Psoas muscle (tissue), 8 donors: ENCODE data around the gene METRN. TPM values are rescaled to one million over a fixed set of nuclear protein-coding genes. Genes with fewer than 3 reads are reported as not detected.

Experiments
- ATAC-seq, 4 donors: fragments of 200-7000 bp; cut with Tn5 transposase; one replicate each; pipeline ENCODE4 v1.9.1; 2020; ENCODE audit warnings: moderate library complexity in 3 of 4, mild to moderate bottlenecking in 2 of 4
- DNase-seq, 2 donors: peaks; one replicate each; pipeline ENCODE4 v3.0.0-alpha.2; 2020
- H3K27ac ChIP-seq: fragments of 200-600 bp; one replicate; pipeline ENCODE4 v1.8.0; 2022
- H3K27me3 ChIP-seq, 3 donors: fragments of 200-600 bp in 1 of 3; one replicate each; pipeline versions ENCODE4 v1.6.1 to v1.8.0; 2013 to 2022; ENCODE audit warnings: low read length in 2 of 3, mild to moderate bottlenecking in 2 of 3, moderate library complexity in 1 of 3; ENCODE audit not compliant: insufficient read depth in 3 of 3
- H3K36me3 ChIP-seq, 2 donors: fragments of 200-600 bp in 1 of 2; one replicate each; pipeline versions ENCODE4 v1.6.1 to v1.8.0; 2013 to 2022; ENCODE audit warnings: low read depth in 1 of 2, mild to moderate bottlenecking in 1 of 2, moderate library complexity in 1 of 2; ENCODE audit not compliant: insufficient read depth in 1 of 2
- H3K4me1 ChIP-seq: fragments of 200-600 bp; one replicate; pipeline ENCODE4 v1.8.0; 2022
- H3K4me3 ChIP-seq: fragments of 200-600 bp; one replicate; pipeline ENCODE4 v1.8.0; 2022; ENCODE audit warnings: mild to moderate bottlenecking
- H3K9me3 ChIP-seq: fragments of 200-600 bp; one replicate; pipeline ENCODE4 v1.8.0; 2022
- WGBS, 3 donors: extraction: QIAGEN DNeasy Blood & Tissue Kit; methylation state at CpG; one replicate each; pipeline versions ENCODE4 v1.1.6 to v1.1.7; 2013; 5-methylcytosine and 5-hydroxymethylcytosine counted together
- intact Hi-C, 2 donors: fragments of 100-400 bp; cut with DNase I; formaldehyde crosslinking; loops; one replicate each; pipeline versions ENCODE4 v1.11.0 to v1.14.2; 2022
- polyA plus RNA-seq, 3 donors: library from polyadenylated mRNA; stranded (reverse); fragments of 200-250 nt; gene quantifications; one replicate each; pipeline ENCODE4 v1.2.3, GENCODE V29; 2013
- total RNA-seq, 4 donors: library from RNA; stranded (reverse); fragmentation: NEBNext Ultra II Directional in 2 of 4; extraction: Animal tissue kit (Norgen Biotek cat#: 25700) in 2 of 4; gene quantifications; one replicate each; pipeline versions ENCODE4 v1.2.1 to v1.2.4, GENCODE V29; 2021 to 2023
- TF ChIP-seq, protein P1 (sequence below): fragments of 200-600 bp; IDR thresholded peaks from one replicate; pipeline ENCODE4 v1.8.0; 2022; ENCODE audit warnings: antibody characterized with exemption
- donor health status: healthy with polysubstance abuse.
- donor health status: DM: no; HTN: no; CAD: no; lungs with moderate emphysema.
- donor health status: Bipolar disorder and iron deficiency.
- donor health status: healthy.
- donor health status: DM: yes; HTN: yes; CAD: no.
- donor health status: DM: no; HTN: no; CAD: no.
- donor health status: DM: no; HTN: no; CAD: no.
- donor health status: DM: yes; HTN: yes; CAD: no.

METRN gene
- total and polyA plus RNA-seq, 7 donors = 17.9 to 28.0 (median 22.8) TPM

DNA sequence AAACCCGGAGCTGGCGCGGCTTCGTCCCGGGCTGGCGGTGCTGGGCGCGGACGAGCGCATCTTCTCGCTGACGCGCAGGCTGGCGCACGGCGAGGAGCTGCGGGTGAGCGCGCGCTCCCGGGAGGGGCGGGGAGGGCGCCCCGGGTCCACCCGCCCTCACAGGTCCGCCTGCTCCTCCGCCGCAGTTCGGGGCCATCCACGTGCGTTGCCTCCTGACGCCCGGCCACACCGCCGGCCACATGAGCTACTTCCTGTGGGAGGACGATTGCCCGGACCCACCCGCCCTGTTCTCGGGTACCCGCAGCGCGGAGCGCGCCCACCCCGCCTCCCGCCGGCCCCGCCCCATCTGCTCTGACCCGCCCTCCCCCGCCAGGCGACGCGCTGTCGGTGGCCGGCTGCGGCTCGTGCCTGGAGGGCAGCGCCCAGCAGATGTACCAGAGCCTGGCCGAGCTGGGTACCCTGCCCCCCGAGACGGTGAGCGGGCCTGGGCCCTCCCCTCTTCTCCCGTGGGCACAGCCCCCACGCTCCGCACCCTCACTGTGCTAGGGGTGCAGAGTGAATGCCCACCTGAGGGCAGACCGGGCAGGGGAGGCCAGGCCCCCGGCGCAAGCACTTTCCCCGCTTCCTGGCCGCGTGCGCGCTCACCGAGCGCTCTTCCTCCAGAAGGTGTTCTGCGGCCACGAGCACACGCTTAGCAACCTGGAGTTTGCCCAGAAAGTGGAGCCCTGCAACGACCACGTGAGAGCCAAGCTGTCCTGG lies 13.4 kb downstream of the METRN start:
- Histone ChIP-seq H3K36me3 (peaks cover 3 to 36% of the 10 kb centered on the region in 2 donors), H3K4me3 (peak overlapping the region; percentile 61), H3K27me3 (peaks cover 0 to 40% (median 19%) of the 10 kb centered on the region in 3 donors), H3K27ac (no peak overlapping the region), H3K9me3 (no peaks in the 10 kb centered on the region), H3K4me1 (peaks cover 8% of the 10 kb centered on the region)
- WGBS, 3 donors = 1% methylated on average over 44 to 80 of the region's 80 CpGs
- TF ChIP-seq, protein P1, sequence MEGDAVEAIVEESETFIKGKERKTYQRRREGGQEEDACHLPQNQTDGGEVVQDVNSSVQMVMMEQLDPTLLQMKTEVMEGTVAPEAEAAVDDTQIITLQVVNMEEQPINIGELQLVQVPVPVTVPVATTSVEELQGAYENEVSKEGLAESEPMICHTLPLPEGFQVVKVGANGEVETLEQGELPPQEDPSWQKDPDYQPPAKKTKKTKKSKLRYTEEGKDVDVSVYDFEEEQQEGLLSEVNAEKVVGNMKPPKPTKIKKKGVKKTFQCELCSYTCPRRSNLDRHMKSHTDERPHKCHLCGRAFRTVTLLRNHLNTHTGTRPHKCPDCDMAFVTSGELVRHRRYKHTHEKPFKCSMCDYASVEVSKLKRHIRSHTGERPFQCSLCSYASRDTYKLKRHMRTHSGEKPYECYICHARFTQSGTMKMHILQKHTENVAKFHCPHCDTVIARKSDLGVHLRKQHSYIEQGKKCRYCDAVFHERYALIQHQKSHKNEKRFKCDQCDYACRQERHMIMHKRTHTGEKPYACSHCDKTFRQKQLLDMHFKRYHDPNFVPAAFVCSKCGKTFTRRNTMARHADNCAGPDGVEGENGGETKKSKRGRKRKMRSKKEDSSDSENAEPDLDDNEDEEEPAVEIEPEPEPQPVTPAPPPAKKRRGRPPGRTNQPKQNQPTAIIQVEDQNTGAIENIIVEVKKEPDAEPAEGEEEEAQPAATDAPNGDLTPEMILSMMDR = no peak
- intact Hi-C loops = no loop called here
- ATAC-seq (peak; percentile 25 to 45 (median 36)), DNase-seq (peak; percentile 67 to 74)

- peak in 2 of 4 donors; percentile 12 to 13 for ATAC-seq
These were observed 14.2 kb downstream of the METRN start for GRCh38 chr16:728890-729744.

DNA sequence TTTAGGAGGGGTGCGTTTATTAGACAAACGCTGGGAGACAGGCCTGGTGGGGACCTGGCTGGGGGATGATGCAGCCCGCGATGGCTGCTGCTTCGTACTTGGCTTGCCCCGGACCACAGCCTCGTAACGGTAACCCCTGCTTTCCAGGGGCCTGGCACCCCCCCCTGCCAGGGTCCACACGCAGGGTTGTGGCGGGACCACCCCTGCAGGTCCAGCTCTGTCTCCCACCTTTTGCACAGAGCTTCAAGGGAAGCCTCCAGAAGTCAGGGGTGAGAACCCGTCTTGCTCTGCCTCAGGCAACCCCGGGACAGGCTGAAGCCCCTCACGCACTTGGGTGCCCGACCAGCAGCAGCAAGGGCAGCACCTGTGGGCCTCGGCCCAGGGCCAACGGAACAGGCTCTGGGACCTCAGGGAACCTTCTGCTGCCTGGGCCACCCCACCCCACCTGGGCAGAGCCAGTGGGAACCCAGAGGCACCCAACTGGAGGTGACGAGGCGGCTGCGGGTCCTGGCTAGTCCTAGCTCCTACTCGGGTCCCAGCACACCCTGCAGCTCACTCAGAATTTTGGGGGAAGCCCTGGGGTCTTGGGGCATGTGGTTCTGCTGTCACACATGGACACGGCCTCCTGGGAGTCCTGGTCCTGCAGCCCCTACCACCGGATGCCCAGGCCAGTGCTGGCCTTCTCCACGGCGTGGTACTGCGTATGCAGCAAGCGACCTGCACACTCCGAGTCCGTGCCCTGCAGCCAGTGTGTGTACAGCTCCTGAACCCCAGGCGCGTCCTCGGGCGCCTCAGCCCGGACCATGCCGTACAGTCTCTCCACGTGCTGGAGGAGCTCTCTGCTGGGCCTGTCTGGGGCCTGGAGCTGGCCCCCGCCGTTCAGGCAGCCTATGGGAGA lies 15.1 kb downstream of the METRN start:
- 82 to 88% (median 85%) methylated on average over 35 to 37 of the region's 37 CpGs for WGBS, 3 donors
- no peak overlapping the region for H3K27ac ChIP-seq
- H3K4me3 ChIP-seq = no peak overlapping the region
- peaks cover 0 to 40% (median 19%) of the 10 kb centered on the region in 3 donors for H3K27me3 ChIP-seq
- peaks cover 8% of the 10 kb centered on the region for H3K4me1 ChIP-seq
- DNase-seq = peak in 1 of 2 donors; percentile 49
- TF ChIP-seq, protein P1 = no peak
- peaks cover 3 to 52% of the 10 kb centered on the region in 2 donors for H3K36me3 ChIP-seq
- no peaks in the 10 kb centered on the region for H3K9me3 ChIP-seq
- intact Hi-C loops = no loop called here
- peak in 1 of 4 donors; percentile 7 for ATAC-seq

More at GRCh38 chr16:728890-729744, 14.2 kb downstream of the METRN start:
- TF ChIP-seq, protein P1 = no peak
- peaks cover 8% of the 10 kb centered on the region for H3K4me1 ChIP-seq
- peak in 1 of 2 donors; percentile 55 for DNase-seq
- intact Hi-C loops = no loop called here
- H3K36me3 ChIP-seq = peaks cover 3 to 44% of the 10 kb centered on the region in 2 donors
- H3K9me3 ChIP-seq = no peaks in the 10 kb centered on the region
- 43 to 49% (median 45%) methylated on average over 42 to 55 of the region's 55 CpGs for WGBS, 3 donors
- H3K4me3 ChIP-seq = no peak overlapping the region
- peaks cover 0 to 40% (median 19%) of the 10 kb centered on the region in 3 donors for H3K27me3 ChIP-seq
- H3K27ac ChIP-seq = no peak overlapping the region
